Heart right ventricle (tissue), 16 donors: Measurements from ENCODE around the gene PTPRM. TPM values are rescaled to one million over a fixed set of nuclear protein-coding genes. Genes with fewer than 3 reads are reported as not detected.

Experiments used
- ATAC-seq, 8 donors: fragments of 200-7000 bp; cut with Tn5 transposase; one replicate each; pipeline ENCODE4 v1.9.1; 2020; ENCODE audit warnings: mild to moderate bottlenecking in 8 of 8, moderate library complexity in 8 of 8, moderate number of reproducible peaks in 1 of 8
- DNase-seq, 2 donors: peaks; one replicate each; pipeline ENCODE4 v3.0.0-alpha.2; 2020
- H3K27ac ChIP-seq, 10 donors: fragments of 200-600 bp; sonication (generic) in 2 of 10; one replicate each; pipeline versions ENCODE4 v1.5.0 to v1.8.0; 2020 to 2022; ENCODE audit warnings: mild to moderate bottlenecking in 3 of 10
- H3K27me3 ChIP-seq, 7 donors: fragments of 200-600 bp; one replicate each; pipeline ENCODE4 v1.8.0; 2021 to 2022; ENCODE audit warnings: mild to moderate bottlenecking in 2 of 7
- H3K36me3 ChIP-seq, 9 donors: fragments of 200-600 bp; sonication (generic) in 1 of 9; one replicate each; pipeline versions ENCODE4 v1.5.0 to v1.8.0; 2020 to 2022; ENCODE audit warnings: mild to moderate bottlenecking in 2 of 9
- H3K4me1 ChIP-seq, 9 donors: fragments of 200-600 bp; sonication (generic) in 1 of 9; one replicate each; pipeline versions ENCODE4 v1.5.0 to v1.8.0; 2020 to 2022; ENCODE audit warnings: mild to moderate bottlenecking in 4 of 9
- H3K4me3 ChIP-seq, 10 donors: fragments of 200-600 bp; sonication (generic) in 2 of 10; one replicate each; pipeline versions ENCODE4 v1.5.0 to v1.8.0; 2020 to 2022; ENCODE audit warnings: mild to moderate bottlenecking in 7 of 10, moderate library complexity in 2 of 10
- H3K9me3 ChIP-seq, 11 donors: fragments of 200-600 bp in 10 of 11; sonication (generic) in 2 of 11; one replicate each; pipeline versions ENCODE4 v1.5.0 to v1.8.0; 2013 to 2022; ENCODE audit warnings: mild to moderate bottlenecking in 2 of 11, control low read depth in 1 of 11, moderate library complexity in 1 of 11
- WGBS, 2 donors: extraction: QIAGEN DNeasy Blood & Tissue Kit; methylation state at CpG; one replicate each; pipeline ENCODE4 v1.1.7; 2013; ENCODE audit warnings: inconsistent platforms in 1 of 2; 5-methylcytosine and 5-hydroxymethylcytosine counted together
- intact Hi-C, 10 donors: fragments of 100-400 bp; cut with DNase I; formaldehyde crosslinking; loops; one replicate each; pipeline versions ENCODE4 v1.11.1 to v1.14.2; 2022
- polyA plus RNA-seq, 2 donors: library from polyadenylated mRNA; stranded (reverse); fragments of 200-250 nt; gene quantifications; one replicate each; pipeline ENCODE4 v1.2.3, GENCODE V29; 2013
- total RNA-seq, 10 donors: library from RNA; stranded (reverse); fragmentation: NEBNext Ultra II Directional in 3 of 10; extraction: Animal tissue kit (Norgen Biotek cat#: 25700) in 3 of 10; gene quantifications; one replicate each; pipeline versions ENCODE4 v1.2.1 to v1.2.4, GENCODE V29; 2021 to 2023
- TF ChIP-seq, protein P1 (sequence below), 9 donors: fragments of 200-600 bp; sonication (generic) in 2 of 9; IDR thresholded peaks; one replicate each; pipeline versions ENCODE4 v1.5.0 to v1.8.0; 2021 to 2022; ENCODE audit warnings: antibody characterized with exemption in 9 of 9, mild to moderate bottlenecking in 5 of 9, moderate library complexity in 1 of 9
- donor health status: Arrhythmogenic right ventricular cardiomyopathy.
- donor health status: ischemic (EF 13 %, LVEDD 7.1; RV severe dilation, severe dysfunction).
- donor health status: healthy with polysubstance abuse.
- donor health status: DM: no; HTN: yes; CAD: no.
- donor health status: DM: no; HTN: no; CAD: no.
- donor health status: ischemic (EF 25% LVEDD 6.9; RV normal size, moderate dysfunction).
- donor health status: ischemic (EF 25% LVEDD 5.7; RV mildly dilated, moderate dysfunction).
- donor health status: healthy.
- donor health status: DM: yes; HTN: yes; CAD: no.
- donor health status: Ischemic cardiomyopathy.
- donor health status: ischemic (EF 35%, LVEDD 5.7; RV mildly dilated, moderate dysfunction).
- donor health status: nonischemic (EF 11% LVEDD 7.7; RV severe dilation, severe dysfunction).
- donor health status: DM: yes; HTN: yes; CAD: no.
- donor health status: PGD.
- donor health status: ischemic (EF 29% LVEDD 5.4; RV normal size, mild dysfunction).
- donor health status: nonischemic (EF 23%, LVEDD 6.1; RV moderate dilation, normal function).

The PTPRM gene
- total and polyA plus RNA-seq, 12 donors = 81.7 to 170 (median 132) TPM

GRCh38 chr18:8175501-8176061 lies 608.5 kb downstream of the PTPRM start:
- no peak for DNase-seq
- Histone ChIP-seq H3K4me3 (no peak overlapping the region), H3K27me3 (no peaks in the 10 kb centered on the region), H3K4me1 (peaks cover 4 to 49% (median 31%) of the 10 kb centered on the region in 9 donors), H3K9me3 (no peaks in the 10 kb centered on the region), H3K27ac (peak overlapping the region in 7 of 10 donors; percentile 13 to 60 (median 56)), H3K36me3 (no peaks in the 10 kb centered on the region)
- 79 to 84% methylated on average over 7 of the region's 7 CpGs for WGBS, 2 donors
- TF ChIP-seq, protein P1, sequence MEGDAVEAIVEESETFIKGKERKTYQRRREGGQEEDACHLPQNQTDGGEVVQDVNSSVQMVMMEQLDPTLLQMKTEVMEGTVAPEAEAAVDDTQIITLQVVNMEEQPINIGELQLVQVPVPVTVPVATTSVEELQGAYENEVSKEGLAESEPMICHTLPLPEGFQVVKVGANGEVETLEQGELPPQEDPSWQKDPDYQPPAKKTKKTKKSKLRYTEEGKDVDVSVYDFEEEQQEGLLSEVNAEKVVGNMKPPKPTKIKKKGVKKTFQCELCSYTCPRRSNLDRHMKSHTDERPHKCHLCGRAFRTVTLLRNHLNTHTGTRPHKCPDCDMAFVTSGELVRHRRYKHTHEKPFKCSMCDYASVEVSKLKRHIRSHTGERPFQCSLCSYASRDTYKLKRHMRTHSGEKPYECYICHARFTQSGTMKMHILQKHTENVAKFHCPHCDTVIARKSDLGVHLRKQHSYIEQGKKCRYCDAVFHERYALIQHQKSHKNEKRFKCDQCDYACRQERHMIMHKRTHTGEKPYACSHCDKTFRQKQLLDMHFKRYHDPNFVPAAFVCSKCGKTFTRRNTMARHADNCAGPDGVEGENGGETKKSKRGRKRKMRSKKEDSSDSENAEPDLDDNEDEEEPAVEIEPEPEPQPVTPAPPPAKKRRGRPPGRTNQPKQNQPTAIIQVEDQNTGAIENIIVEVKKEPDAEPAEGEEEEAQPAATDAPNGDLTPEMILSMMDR (IDR thresholded peaks at IDR 0.05) = no peak
- no peak for ATAC-seq
- intact Hi-C loops = loop anchor here in 1 of 10 donors (10.0 kb wide), 1 partner anchor 79 kb away; no protein-coding TSS in a partner anchor

DNA sequence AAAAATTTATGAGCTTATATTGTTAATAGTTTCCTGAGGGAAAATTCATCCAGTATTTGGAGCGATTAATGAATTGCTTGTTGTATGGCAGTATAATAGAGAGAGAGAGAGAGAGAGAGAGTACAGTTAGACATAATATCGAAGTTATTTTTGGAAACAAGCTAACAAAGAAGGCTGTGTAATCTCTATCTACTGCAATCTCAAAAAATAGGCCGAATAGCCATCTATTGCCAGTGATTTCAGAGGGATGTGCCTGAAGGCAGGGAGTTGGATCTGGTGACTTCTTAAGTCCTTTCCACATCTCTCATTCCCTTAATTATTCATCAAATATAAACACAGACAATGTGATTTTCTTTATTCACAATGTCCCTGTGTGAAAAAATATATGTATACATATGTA lies 609.0 kb downstream of the PTPRM start:
- Histone ChIP-seq H3K27ac (peak overlapping the region in 8 of 10 donors; percentile 13 to 60 (median 55)), H3K27me3 (no peaks in the 10 kb centered on the region), H3K9me3 (no peaks in the 10 kb centered on the region), H3K36me3 (no peaks in the 10 kb centered on the region), H3K4me3 (no peak overlapping the region), H3K4me1 (peaks cover 4 to 44% (median 31%) of the 10 kb centered on the region in 9 donors)
- ATAC-seq (peak in 4 of 8 donors; percentile 48 to 63 (median 52)), DNase-seq (no peak)
- WGBS, 2 donors = 20% methylated on average over 3 of the region's 3 CpGs
- intact Hi-C loops = loop anchor here in 1 of 10 donors (10.0 kb wide), 1 partner anchor 79 kb away; no protein-coding TSS in a partner anchor
- TF ChIP-seq, protein P1 (IDR thresholded peaks at IDR 0.05) = no peak

GRCh38 chr18:8176554-8176953 lies 609.4 kb downstream of the PTPRM start:
- ATAC-seq = peak in 6 of 8 donors; percentile 58 to 71 (median 65)
- WGBS, 2 donors = 14 to 15% methylated on average over 4 of the region's 4 CpGs

GRCh38 chr18:8177330-8178016 lies 610.4 kb downstream of the PTPRM start:
- 39% methylated on average over 3 of the region's 3 CpGs for WGBS, 2 donors
- peak overlapping the region in 5 of 10 donors; percentile 13 to 57 (median 51) for H3K27ac ChIP-seq

More at GRCh38 chr18:8176554-8176953, 609.4 kb downstream of the PTPRM start:
- Histone ChIP-seq H3K4me1 (peaks cover 4 to 44% (median 31%) of the 10 kb centered on the region in 9 donors), H3K27me3 (no peaks in the 10 kb centered on the region), H3K36me3 (peaks cover 0 to 4% (median 0%) of the 10 kb centered on the region in 9 donors), H3K4me3 (no peak overlapping the region), H3K27ac (peak overlapping the region in 8 of 10 donors; percentile 13 to 60 (median 55)), H3K9me3 (no peaks in the 10 kb centered on the region)
- DNase-seq = no peak
- TF ChIP-seq, protein P1 (IDR thresholded peaks at IDR 0.05) = no peak
- intact Hi-C loops = loop anchor here in 1 of 10 donors (10.0 kb wide), 1 partner anchor 78 kb away; no protein-coding TSS in a partner anchor

More at GRCh38 chr18:8177330-8178016, 610.4 kb downstream of the PTPRM start:
- Histone ChIP-seq H3K27me3 (no peaks in the 10 kb centered on the region), H3K9me3 (no peaks in the 10 kb centered on the region), H3K4me3 (no peak overlapping the region), H3K36me3 (peaks cover 0 to 8% (median 0%) of the 10 kb centered on the region in 9 donors), H3K4me1 (peaks cover 4 to 44% (median 31%) of the 10 kb centered on the region in 9 donors)
- intact Hi-C loops = loop anchor here in 1 of 10 donors (10.0 kb wide), 1 partner anchor 77 kb away; no protein-coding TSS in a partner anchor
- ATAC-seq = peak; percentile 54 to 89 (median 82)
- peak in 1 of 2 donors; percentile 22 for DNase-seq
- TF ChIP-seq, protein P1 (IDR thresholded peaks at IDR 0.05) = no peak
